Esophagus (tissue), 2 donors: ENCODE measurements around the gene MRPL36. TPM values are rescaled to one million over a fixed set of nuclear protein-coding genes. Genes with fewer than 3 reads are reported as not detected.
A peak's percentile ranks its signal among the peaks of the same experiment; 100 is the strongest.

Experiments used
- H3K27ac ChIP-seq, 2 donors: one replicate each; pipeline ENCODE4 v1.5.1; 2013; ENCODE audit warnings: low read depth in 2 of 2, mild to moderate bottlenecking in 2 of 2, inconsistent platforms in 1 of 2, low read length in 1 of 2, moderate library complexity in 1 of 2
- H3K27me3 ChIP-seq, 2 donors: one replicate each; pipeline ENCODE4 v1.6.1; 2013; ENCODE audit warnings: low read length in 2 of 2, control low read depth in 1 of 2, mild to moderate bottlenecking in 1 of 2; ENCODE audit not compliant: insufficient read depth in 2 of 2, control insufficient read depth in 1 of 2
- H3K36me3 ChIP-seq, 2 donors: one replicate each; pipeline ENCODE4 v1.6.1; 2013; ENCODE audit warnings: low read length in 1 of 2; ENCODE audit not compliant: control insufficient read depth in 2 of 2, insufficient read depth in 2 of 2
- H3K4me1 ChIP-seq, 2 donors: one replicate each; pipeline ENCODE4 v1.6.1; 2013; ENCODE audit warnings: low read length in 1 of 2; ENCODE audit not compliant: control insufficient read depth in 2 of 2, insufficient read depth in 2 of 2
- H3K4me3 ChIP-seq, 2 donors: one replicate each; pipeline ENCODE4 v1.5.1; 2013; ENCODE audit warnings: low read length in 2 of 2, mild to moderate bottlenecking in 2 of 2, low read depth in 1 of 2, moderate library complexity in 1 of 2
- H3K9me3 ChIP-seq, 2 donors: one replicate each; pipeline ENCODE4 v1.6.1; 2013; ENCODE audit warnings: mild to moderate bottlenecking in 2 of 2, low read depth in 1 of 2, low read length in 1 of 2, moderate library complexity in 1 of 2; ENCODE audit not compliant: control insufficient read depth in 2 of 2, insufficient read depth in 1 of 2
- WGBS, 2 donors: extraction: QIAGEN DNeasy Blood & Tissue Kit; methylation state at CpG; one replicate each; pipeline ENCODE4 v1.1.7; 2013; 5-methylcytosine and 5-hydroxymethylcytosine counted together
- polyA plus RNA-seq, 2 donors: library from polyadenylated mRNA; stranded (reverse); fragments of 200-250 nt; gene quantifications; one replicate each; pipeline ENCODE4 v1.2.3, GENCODE V29; 2013
- donor health status: healthy with polysubstance abuse.
- donor health status: Bipolar disorder and iron deficiency.

Gene MRPL36
- polyA plus RNA-seq, 2 donors = 32.6 to 78.2 TPM

DNA sequence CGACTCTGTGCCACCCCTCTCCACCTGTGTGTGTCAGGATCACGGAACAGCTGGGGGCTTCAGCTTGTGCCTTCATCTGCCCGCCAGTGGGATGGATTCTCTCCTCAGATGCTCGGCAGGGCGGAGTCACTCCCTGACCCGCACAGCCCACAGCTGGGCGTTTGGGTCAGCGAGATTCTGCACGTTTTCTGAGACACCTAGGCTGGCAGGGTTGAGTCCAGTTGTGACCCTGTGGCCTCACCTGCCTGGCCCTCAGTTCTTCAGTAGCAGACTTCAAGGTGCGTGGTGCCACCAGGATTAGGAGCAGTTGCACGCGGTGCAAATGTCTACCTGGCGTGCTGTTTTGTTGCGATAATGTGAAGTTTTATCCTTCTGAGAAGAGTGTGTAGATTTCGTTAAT lies 6.6 kb upstream of the MRPL36 start:
- 88 to 91% methylated on average over 15 of the region's 15 CpGs for WGBS, 2 donors
- Histone ChIP-seq H3K4me1 (no peaks in the 10 kb centered on the region), H3K4me3 (no peak overlapping the region), H3K9me3 (no peaks in the 10 kb centered on the region), H3K36me3 (peaks cover 17 to 47% of the 10 kb centered on the region in 2 donors), H3K27me3 (no peaks in the 10 kb centered on the region), H3K27ac (no peak overlapping the region)

DNA sequence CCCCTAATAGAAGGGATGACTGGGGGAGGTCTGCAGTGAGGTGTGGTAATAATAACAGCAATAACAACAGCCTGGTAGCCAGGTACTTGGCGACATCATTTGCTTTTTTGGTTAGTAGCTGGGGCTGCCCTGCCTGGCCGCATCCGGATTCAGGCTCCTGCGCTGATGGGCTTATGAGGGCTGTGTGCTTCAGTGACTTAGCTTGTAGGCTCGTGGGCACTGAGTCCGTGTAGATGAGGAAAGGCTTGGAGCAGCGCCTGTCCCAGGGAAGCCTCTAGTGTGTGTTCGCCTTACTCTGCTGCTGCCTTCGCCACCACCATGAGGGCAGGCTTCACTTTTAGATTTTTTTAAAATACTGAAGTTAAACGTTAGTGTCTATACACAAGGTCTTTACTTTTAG lies 6.1 kb upstream of the MRPL36 start:
- no peaks in the 10 kb centered on the region for H3K4me1 ChIP-seq
- WGBS, 2 donors = 94 to 95% methylated on average over 10 of the region's 10 CpGs
- peaks cover 17 to 46% of the 10 kb centered on the region in 2 donors for H3K36me3 ChIP-seq
- H3K27me3 ChIP-seq = no peaks in the 10 kb centered on the region
- no peak overlapping the region for H3K27ac ChIP-seq
- H3K9me3 ChIP-seq = no peaks in the 10 kb centered on the region
- H3K4me3 ChIP-seq = no peak overlapping the region

DNA sequence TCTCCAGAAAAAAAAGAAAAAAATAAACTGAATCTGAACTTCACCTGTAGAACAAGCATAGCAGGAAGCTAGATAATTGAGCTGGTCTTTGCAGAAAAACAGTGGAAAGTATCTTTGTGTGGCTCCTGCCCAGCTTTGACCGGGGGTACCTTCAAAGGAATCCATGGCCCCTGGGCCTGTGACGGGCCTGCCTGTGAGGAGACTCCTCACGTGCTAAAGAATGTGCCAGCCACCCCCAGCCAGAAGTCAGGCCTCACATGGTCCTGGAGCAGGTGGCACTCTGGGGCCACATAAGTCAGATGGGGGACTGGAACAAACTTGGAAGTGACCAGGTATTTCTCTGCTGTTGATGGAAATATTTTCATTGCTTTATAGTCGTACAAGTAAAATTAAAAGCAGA lies 5.7 kb upstream of the MRPL36 start:
- peaks cover 14 to 43% of the 10 kb centered on the region in 2 donors for H3K36me3 ChIP-seq
- 81 to 83% methylated on average over 4 of the region's 4 CpGs for WGBS, 2 donors

DNA sequence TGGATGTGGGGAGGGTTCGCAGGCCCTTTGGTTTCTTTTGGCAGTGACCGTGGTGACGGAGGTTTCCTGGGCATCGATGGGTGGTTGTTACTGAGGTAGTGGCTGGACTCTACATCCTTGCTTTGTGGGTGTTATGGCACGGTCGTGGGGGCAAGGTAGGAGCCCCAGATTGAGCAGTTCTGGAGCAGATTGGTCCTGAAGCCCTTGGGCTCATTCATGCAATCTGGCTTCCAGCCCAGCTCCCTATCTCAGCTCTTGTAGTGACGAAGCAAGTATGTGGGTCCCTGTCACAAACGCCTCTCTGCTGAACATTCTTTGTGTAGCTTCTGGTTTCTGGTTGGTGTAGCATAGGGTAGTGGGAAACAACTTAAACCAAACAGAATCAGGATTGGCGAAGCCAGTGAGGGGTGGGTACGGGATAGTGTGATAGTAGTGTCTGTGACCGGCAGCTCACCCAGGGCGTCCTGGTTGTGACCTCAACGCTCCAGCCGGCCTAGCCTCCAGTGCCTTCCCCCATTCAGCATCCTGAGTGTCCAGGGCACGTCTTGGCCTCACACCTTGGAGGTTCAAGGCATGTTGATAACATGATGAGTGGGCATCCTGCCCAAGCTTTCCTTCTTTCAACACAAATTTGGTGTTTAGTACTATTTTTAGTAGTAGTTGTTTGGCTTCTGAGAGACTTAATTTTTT lies 4.5 kb upstream of the MRPL36 start:
- H3K27me3 ChIP-seq = no peaks in the 10 kb centered on the region
- no peaks in the 10 kb centered on the region for H3K4me1 ChIP-seq
- no peaks in the 10 kb centered on the region for H3K9me3 ChIP-seq
- 85 to 93% methylated on average over 15 of the region's 15 CpGs for WGBS, 2 donors
- peaks cover 11 to 32% of the 10 kb centered on the region in 2 donors for H3K36me3 ChIP-seq
- H3K4me3 ChIP-seq = no peak overlapping the region
- H3K27ac ChIP-seq = no peak overlapping the region

More for the DNA sequence above, 5.7 kb upstream of the MRPL36 start:
- Histone ChIP-seq H3K27ac (no peak overlapping the region), H3K4me1 (no peaks in the 10 kb centered on the region), H3K27me3 (no peaks in the 10 kb centered on the region), H3K4me3 (no peak overlapping the region), H3K9me3 (no peaks in the 10 kb centered on the region)

DNA sequence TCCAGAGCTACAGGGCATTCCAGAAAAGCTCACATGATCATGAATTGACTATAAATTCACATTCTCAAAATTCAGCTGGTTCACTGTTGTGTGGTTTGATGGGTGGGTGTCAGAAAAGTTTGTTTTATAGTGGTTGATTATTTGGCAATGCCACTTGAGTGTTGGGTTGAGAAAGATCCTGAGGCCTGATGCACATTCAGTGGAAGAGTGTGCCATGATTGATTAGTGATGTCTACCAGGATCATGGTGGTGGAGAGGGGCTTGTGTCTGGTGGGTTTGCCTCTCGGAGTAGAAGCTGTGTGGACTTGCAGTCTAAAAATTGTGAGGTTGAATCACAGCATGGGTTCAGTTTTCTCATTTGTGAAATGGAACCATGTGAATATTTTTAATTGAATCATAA lies 3.6 kb upstream of the MRPL36 start:
- H3K27ac ChIP-seq = no peak overlapping the region
- no peak overlapping the region for H3K4me3 ChIP-seq
- 90 to 97% methylated on average over 1 of the region's 1 CpG for WGBS, 2 donors
- H3K4me1 ChIP-seq = peaks cover 0 to 3% of the 10 kb centered on the region in 2 donors
- H3K9me3 ChIP-seq = no peaks in the 10 kb centered on the region
- no peaks in the 10 kb centered on the region for H3K27me3 ChIP-seq
- H3K36me3 ChIP-seq = peaks cover 11 to 30% of the 10 kb centered on the region in 2 donors

DNA sequence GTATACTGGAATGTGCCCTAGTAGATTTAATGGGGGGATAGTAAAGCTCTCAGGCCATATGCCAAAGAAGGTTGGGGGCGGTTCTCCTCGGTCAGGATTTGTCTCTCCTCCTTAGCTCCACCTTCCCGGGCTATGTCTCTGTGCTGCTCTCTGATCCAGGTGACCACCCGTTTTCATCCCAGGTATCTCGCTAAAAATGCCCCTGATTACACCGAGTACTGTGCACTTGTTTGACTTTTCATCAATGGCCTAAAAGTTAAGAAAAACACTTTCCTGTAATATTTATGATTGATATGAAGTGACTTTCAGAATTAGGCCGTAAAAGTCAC lies 2.3 kb upstream of the MRPL36 start:
- H3K9me3 ChIP-seq = no peaks in the 10 kb centered on the region
- 11 to 13% methylated on average over 7 of the region's 7 CpGs for WGBS, 2 donors
- peak overlapping the region in 1 of 2 donors; percentile 69 for H3K27ac ChIP-seq
- no peaks in the 10 kb centered on the region for H3K27me3 ChIP-seq
- peaks cover 3 to 5% of the 10 kb centered on the region in 2 donors for H3K4me1 ChIP-seq
- peaks cover 16 to 34% of the 10 kb centered on the region in 2 donors for H3K36me3 ChIP-seq
- H3K4me3 ChIP-seq = peak overlapping the region; percentile 81 to 99

DNA sequence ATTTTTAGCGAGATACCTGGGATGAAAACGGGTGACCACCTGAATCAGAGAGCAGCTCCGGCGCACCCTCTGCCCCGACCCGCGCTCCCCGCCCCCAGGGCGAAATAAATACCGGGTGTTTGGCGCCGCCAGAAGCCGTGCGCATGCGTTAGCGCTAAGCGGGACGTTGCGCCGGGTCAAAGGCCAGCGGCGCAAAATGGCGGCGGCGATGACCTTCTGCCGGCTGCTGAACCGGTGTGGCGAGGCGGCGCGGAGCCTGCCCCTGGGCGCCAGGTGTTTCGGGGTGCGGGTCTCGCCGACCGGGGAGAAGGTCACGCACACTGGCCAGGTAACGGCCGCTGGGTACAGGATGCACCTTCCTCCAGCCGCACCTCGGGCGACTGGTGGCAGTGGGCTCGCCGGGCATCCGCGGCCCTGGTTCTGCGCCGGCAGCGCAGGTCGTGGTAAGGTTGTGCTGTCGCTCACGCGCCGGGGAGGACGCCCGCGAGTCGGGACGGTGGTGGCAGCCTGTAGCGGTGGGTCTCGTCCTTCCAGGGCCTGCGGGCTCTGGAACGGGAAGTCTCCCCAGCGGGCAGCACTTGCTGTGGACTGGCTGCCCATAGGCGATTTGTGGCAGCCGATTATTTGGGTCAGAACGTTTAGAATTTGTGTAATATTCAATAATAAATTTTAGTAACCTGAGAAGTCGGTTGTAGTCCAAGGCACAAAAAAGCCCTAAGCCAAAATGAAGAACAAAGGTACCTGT lies 1.8 kb upstream of the MRPL36 start, which contains the start of gene NDUFS6:
Gene NDUFS6, plus strand, starts transcription at position 186 of the 745 bp plus-strand sequence. Its CDS starts 11 bp downstream, at position 197.
- Histone ChIP-seq H3K4me3 (peak within 1 kb of the TSS; percentile 81 to 99), H3K27ac (peak within 1 kb of the TSS; percentile 69 to 88), H3K36me3 (peaks cover 15 to 37% of the 10 kb centered on the region in 2 donors), H3K9me3 (no peaks in the 10 kb centered on the region), H3K4me1 (peaks cover 3 to 5% of the 10 kb centered on the region in 2 donors), H3K27me3 (no peaks in the 10 kb centered on the region)
- WGBS, 2 donors = 0% methylated on average over 66 to 69 of the region's 69 CpGs

DNA sequence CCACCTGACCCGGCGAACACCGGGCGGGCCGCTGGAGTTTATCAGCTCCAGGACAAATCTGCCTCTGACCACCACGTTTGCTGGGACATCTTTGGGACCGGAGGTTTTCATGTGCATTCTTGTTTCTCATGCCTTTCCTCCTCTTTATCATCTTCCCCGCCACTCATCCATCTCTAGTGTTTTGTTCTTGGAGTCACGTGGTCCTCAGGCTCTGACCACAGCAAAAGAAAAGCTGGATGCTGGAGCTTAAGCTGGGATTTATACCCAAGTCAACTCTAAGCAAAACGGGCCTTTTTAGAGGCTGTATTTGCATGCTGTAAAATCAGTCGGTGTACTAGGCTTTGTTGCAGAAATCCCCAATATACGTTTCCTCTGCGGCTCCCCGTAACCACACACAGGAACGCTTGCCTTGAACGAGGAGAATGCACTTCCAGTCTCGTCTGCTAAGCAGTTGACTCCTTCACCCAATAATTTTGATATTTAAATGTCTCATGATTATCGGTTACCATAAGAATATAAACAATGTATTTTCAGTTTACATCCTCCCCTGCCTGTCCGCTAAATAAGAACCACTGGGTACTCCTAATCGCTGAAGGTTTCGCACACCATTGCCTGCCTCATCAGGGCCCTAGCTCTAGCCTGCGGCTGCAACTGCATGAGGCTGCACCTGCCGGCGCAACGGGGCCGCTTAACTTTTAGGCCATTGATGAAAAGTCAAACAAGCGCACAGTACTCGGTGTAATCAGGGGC lies 1.0 kb upstream of the MRPL36 start:
- Histone ChIP-seq H3K4me1 (peaks cover 3 to 5% of the 10 kb centered on the region in 2 donors), H3K27me3 (no peaks in the 10 kb centered on the region), H3K27ac (peak overlapping the region; percentile 69 to 88), H3K9me3 (no peaks in the 10 kb centered on the region), H3K36me3 (peaks cover 9 to 34% of the 10 kb centered on the region in 2 donors), H3K4me3 (peak overlapping the region; percentile 81 to 99)
- 2 to 3% methylated on average over 28 of the region's 28 CpGs for WGBS, 2 donors

DNA sequence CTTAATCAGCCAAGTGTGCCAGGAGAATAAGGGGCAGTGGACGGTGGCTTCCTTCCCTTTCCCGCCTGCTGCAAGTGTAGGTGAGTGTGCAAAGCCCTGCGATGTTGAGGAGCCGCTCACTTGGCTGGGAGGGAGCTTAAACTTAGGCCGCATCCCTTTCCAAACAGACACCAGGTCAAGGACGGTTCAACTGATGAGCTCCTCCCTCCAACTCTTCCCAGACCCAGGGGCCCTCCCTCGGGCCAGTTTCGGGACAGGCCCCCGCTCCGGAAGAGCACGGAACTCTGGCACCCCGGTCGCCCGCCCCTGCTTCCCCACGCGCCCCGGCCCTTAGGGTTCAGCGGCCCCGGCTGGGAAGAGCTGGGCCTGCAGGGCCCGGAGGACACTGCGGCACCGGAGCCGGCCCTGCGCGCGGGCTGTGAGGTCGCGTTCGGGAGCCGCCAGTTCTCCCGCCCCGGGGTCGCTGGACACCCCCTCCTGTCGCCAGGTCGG lies 481 bp downstream of the MRPL36 start:
- Histone ChIP-seq H3K27me3 (no peaks in the 10 kb centered on the region), H3K9me3 (no peaks in the 10 kb centered on the region), H3K4me1 (peaks cover 5 to 6% of the 10 kb centered on the region in 2 donors), H3K4me3 (peak overlapping the region; percentile 81 to 99), H3K27ac (peak overlapping the region; percentile 41 to 88), H3K36me3 (peaks cover 5 to 28% of the 10 kb centered on the region in 2 donors)
- WGBS, 2 donors = 0 to 1% methylated on average over 32 to 35 of the region's 35 CpGs
